ENCODE measurements around the gene ACAN. TPM values are rescaled to one million over a fixed set of nuclear protein-coding genes. Genes with fewer than 3 reads are reported as not detected.

ACAN gene
- total RNA-seq, 4 donors from 2014 or later: 0.85 to 6.9 TPM; not detected in 2

DNA sequence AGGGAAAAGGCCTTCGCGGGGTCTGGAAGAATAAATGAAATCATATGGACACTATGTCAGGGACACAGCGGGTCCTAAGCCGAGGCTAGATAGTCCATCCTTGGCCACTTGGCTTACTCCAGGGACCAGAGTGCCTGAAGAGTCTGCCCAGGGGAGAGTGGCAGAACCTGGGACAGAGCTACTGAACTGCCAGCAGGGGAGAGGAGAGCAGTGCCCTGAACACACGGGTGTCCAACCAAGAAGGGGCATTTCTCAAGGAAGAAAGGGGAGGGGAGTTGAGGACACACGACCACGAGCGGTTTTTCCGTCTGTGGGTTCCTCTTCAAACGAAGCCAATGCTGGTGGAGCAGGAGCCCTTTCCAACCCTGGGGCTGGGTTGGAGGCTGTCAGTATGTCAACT, 1.0 kb downstream of the ACAN start:
- DNase-seq: no peak
- Histone ChIP-seq H3K4me3 (no peak overlapping the region), H3K4me1 (peaks cover 0 to 3% of the 10 kb centered on the region in 2 donors), H3K27me3 (no peaks in the 10 kb centered on the region), H3K9me3 (no peaks in the 10 kb centered on the region), H3K36me3 (no peaks in the 10 kb centered on the region), H3K27ac (no peak overlapping the region)
- intact Hi-C loops (cut with DNase I; ENCODE audit: low total_unique reads): no loop called here
- TF ChIP-seq, protein P1, sequence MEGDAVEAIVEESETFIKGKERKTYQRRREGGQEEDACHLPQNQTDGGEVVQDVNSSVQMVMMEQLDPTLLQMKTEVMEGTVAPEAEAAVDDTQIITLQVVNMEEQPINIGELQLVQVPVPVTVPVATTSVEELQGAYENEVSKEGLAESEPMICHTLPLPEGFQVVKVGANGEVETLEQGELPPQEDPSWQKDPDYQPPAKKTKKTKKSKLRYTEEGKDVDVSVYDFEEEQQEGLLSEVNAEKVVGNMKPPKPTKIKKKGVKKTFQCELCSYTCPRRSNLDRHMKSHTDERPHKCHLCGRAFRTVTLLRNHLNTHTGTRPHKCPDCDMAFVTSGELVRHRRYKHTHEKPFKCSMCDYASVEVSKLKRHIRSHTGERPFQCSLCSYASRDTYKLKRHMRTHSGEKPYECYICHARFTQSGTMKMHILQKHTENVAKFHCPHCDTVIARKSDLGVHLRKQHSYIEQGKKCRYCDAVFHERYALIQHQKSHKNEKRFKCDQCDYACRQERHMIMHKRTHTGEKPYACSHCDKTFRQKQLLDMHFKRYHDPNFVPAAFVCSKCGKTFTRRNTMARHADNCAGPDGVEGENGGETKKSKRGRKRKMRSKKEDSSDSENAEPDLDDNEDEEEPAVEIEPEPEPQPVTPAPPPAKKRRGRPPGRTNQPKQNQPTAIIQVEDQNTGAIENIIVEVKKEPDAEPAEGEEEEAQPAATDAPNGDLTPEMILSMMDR (IDR thresholded peaks at IDR 0.05): no peak
- TF ChIP-seq POLR2A (IDR thresholded peaks at IDR 0.05): no peak

DNA sequence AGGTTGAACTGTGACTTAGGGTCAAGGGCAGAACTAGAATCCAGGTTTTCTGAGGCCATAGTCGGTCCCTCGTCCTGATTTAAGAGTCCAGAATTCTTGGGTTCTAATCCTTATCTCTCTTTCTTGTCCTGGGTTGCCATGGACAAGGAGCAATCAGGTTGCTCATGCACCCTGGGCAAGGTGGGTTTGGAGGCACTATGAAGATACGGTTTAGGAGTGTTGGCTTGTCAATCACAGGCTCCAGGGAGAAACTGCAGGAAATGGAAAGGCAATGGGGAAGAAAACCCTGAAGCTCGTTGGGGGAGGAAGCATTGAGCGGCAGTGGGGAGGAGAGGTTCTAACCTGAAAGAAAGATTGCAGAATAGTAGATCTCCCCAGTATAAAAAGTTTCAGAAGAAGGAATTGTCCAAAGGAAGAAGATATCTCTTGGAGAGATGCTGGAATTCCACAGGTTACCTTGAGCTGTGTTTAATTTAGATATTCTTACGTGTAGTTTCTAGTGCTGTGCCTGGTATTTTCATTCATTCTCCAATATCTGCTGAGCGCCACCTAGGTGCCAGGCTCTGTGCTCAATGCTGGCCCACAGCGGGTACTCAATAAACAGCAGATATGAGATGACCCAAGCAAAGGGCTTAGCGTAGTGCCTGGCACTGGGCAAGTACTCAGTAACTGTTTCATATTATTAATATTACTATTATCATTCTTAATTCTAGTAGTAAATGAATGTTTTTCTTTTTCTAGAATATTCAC, 2.0 kb downstream of the ACAN start:
- H3K36me3 ChIP-seq: no peaks in the 10 kb centered on the region
- H3K4me1 ChIP-seq: peaks cover 0 to 3% of the 10 kb centered on the region in 2 donors
- intact Hi-C loops (cut with DNase I; ENCODE audit: low total_unique reads): no loop called here
- no peaks in the 10 kb centered on the region for H3K27me3 ChIP-seq
- no peak overlapping the region for H3K27ac ChIP-seq
- no peaks in the 10 kb centered on the region for H3K9me3 ChIP-seq
- no peak for TF ChIP-seq POLR2A (IDR thresholded peaks at IDR 0.05)
- TF ChIP-seq, protein P1 (IDR thresholded peaks at IDR 0.05): no peak
- H3K4me3 ChIP-seq: no peak overlapping the region
- no peak for DNase-seq

DNA sequence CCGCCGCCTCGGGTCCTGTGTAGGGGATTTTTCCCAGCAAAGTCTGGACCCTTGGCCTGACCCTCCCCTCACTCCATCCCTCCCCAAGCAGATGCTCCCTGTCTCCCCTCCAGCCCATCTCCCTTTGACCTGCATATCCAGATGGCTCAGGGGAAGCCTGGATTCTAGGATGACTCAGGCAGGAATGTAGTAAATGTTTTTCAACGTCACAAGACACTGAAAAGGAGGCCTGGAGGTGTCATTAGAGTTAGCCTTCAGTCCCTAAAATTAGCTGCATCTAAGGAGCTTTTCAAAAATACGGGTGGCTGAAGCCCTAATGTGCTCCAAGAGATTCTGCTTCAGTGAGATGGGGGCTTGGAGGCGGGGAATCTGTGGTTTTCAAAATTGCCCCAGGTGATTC, 7.2 kb downstream of the ACAN start:
- no peaks in the 10 kb centered on the region for H3K27me3 ChIP-seq
- H3K4me3 ChIP-seq: no peak overlapping the region
- TF ChIP-seq, protein P1 (IDR thresholded peaks at IDR 0.05): no peak
- no peaks in the 10 kb centered on the region for H3K36me3 ChIP-seq
- H3K9me3 ChIP-seq: no peaks in the 10 kb centered on the region
- DNase-seq: no peak
- no peak overlapping the region for H3K27ac ChIP-seq
- no peaks in the 10 kb centered on the region for H3K4me1 ChIP-seq
- intact Hi-C loops (cut with DNase I; ENCODE audit: low total_unique reads): no loop called here

DNA sequence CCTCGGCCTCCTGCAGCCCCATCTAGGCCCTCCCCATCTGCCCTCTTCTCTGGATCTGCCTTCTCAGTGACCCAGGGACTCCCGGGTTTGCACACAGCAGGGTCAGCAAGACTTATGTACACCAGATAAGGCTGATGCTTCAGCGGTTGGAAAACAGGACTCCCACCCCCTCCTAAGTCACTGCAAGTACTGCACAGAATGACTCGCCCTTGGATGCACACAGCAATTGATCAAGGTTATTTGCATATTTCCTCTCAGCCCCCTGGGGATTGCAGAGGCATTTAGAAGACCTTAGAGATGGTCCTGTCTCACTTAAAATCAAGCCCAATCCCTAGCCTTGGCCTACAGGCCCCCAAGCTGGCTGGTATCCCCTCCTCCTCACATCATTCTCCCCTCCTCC, 8.9 kb downstream of the ACAN start:
- H3K4me3 ChIP-seq: no peak overlapping the region
- DNase-seq: no peak
- H3K4me1 ChIP-seq: no peaks in the 10 kb centered on the region
- no peaks in the 10 kb centered on the region for H3K9me3 ChIP-seq
- intact Hi-C loops (cut with DNase I; ENCODE audit: low total_unique reads): no loop called here
- TF ChIP-seq, protein P1 (IDR thresholded peaks at IDR 0.05): no peak
- no peak for TF ChIP-seq POLR2A (IDR thresholded peaks at IDR 0.05)
- H3K36me3 ChIP-seq: no peaks in the 10 kb centered on the region
- H3K27me3 ChIP-seq: no peaks in the 10 kb centered on the region
- no peak overlapping the region for H3K27ac ChIP-seq

DNA sequence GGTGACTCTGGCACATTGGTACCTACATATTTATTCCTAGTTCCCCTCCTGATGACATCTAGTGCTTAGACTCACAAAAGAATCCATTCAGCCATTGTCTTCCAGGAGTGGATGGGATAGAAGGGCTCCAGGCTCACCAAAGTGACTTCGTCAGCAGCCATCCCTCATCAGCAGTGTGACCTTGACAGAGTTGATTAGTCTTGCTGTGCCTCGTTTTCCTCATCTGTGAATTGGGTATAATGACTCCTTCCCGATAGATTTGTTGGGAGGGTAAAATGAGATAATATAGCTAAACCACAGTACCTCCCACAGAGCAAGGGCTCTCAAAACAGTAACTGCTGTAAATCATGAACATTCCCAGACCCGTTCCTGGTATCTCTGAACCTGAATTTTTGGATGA, 10.7 kb downstream of the ACAN start:
- Histone ChIP-seq H3K27me3 (no peaks in the 10 kb centered on the region), H3K27ac (no peak overlapping the region)

More for the DNA sequence above, 10.7 kb downstream of the ACAN start:
- Histone ChIP-seq H3K4me1 (no peaks in the 10 kb centered on the region), H3K4me3 (no peak overlapping the region), H3K9me3 (no peaks in the 10 kb centered on the region), H3K36me3 (no peaks in the 10 kb centered on the region)
- TF ChIP-seq, protein P1 (IDR thresholded peaks at IDR 0.05): no peak
- TF ChIP-seq POLR2A (IDR thresholded peaks at IDR 0.05): no peak
- DNase-seq: no peak
- intact Hi-C loops (cut with DNase I; ENCODE audit: low total_unique reads): no loop called here

Data from uterus (tissue), 4 donors.